HG02981 (cell line): Measurements from ENCODE around the gene CCDC33.

Experiments used
- ATAC-seq: cut with Tn5 transposase; IDR thresholded peaks from one replicate; pipeline ENCODE4 v1.9.1; 2021; ENCODE audit warnings: mild to moderate bottlenecking, moderate library complexity; ENCODE audit not compliant: unreplicated experiment

The CCDC33 gene

GRCh38 chr15:74330861-74331408 lies 94.8 kb downstream of the CCDC33 start:
- ATAC-seq, result no peak

- no peak for ATAC-seq
These were observed 95.9 kb downstream of the CCDC33 start for GRCh38 chr15:74332011-74332410.

- ATAC-seq, result no peak
These were observed 96.5 kb downstream of the CCDC33 start for GRCh38 chr15:74332611-74333010.

GRCh38 chr15:74333093-74333492 lies 97.0 kb downstream of the CCDC33 start:
- no peak for ATAC-seq

- no peak for ATAC-seq
These were observed 97.5 kb downstream of the CCDC33 start for GRCh38 chr15:74333662-74334061.

- ATAC-seq, result no peak
These were observed 98.0 kb downstream of the CCDC33 start for GRCh38 chr15:74334127-74334526.

GRCh38 chr15:74335396-74335795 lies 99.3 kb downstream of the CCDC33 start:
- no peak for ATAC-seq

GRCh38 chr15:74336061-74337005 lies 100.2 kb downstream of the CCDC33 start:
- ATAC-seq, result no peak

- ATAC-seq, result no peak
These were observed 101.0 kb downstream of the CCDC33 start for GRCh38 chr15:74337146-74337545.

GRCh38 chr15:74337607-74338211 lies 101.6 kb downstream of the CCDC33 start:
- no peak for ATAC-seq

- no peak for ATAC-seq
These were observed 102.5 kb downstream of the CCDC33 start for GRCh38 chr15:74338676-74339075.

- ATAC-seq, result no peak
These were observed 103.2 kb downstream of the CCDC33 start for GRCh38 chr15:74339371-74339770.

GRCh38 chr15:74340150-74340549 lies 104.0 kb downstream of the CCDC33 start:
- ATAC-seq, result no peak

- ATAC-seq, result no peak
These were observed 107.1 kb downstream of the CCDC33 start for GRCh38 chr15:74343127-74343796.

- no peak for ATAC-seq
These were observed 107.6 kb downstream of the CCDC33 start for GRCh38 chr15:74343797-74344127.

- ATAC-seq, result no peak
These were observed 108.9 kb downstream of the CCDC33 start for GRCh38 chr15:74345051-74345450.

GRCh38 chr15:74347757-74348250 lies 111.7 kb downstream of the CCDC33 start:
- no peak for ATAC-seq

GRCh38 chr15:74349241-74349778 lies 113.2 kb downstream of the CCDC33 start:
- ATAC-seq, result no peak

GRCh38 chr15:74350295-74351275 lies 114.5 kb downstream of the CCDC33 start:
- ATAC-seq, result no peak

GRCh38 chr15:74351670-74352069 lies 115.5 kb downstream of the CCDC33 start:
- ATAC-seq, result no peak
